ENCODE results near the gene LRRC4.

LRRC4 gene

GRCh38 chr7:128025380-128025779 is 5.9 kb downstream of the LRRC4 start:
- Histone ChIP-seq H3K36me3 (peaks cover 56% of the 10 kb centered on the region), H3K4me3 (ENCODE audit: low read depth in 1 of 2, low read length in 1 of 2) (peak overlapping the region; percentile 81 to 93), H3K4me1 (ENCODE audit: control insufficient read depth in 1 of 2, insufficient read depth in 1 of 2, low read depth in 1 of 2, low read length in 1 of 2) (peaks cover 99 to 100% of the 10 kb centered on the region in 2 experiments), H3K9me3 (no peaks in the 10 kb centered on the region), H3K27me3 (no peaks in the 10 kb centered on the region), H3K27ac (peak overlapping the region; percentile 94)
- TF ChIP-seq CTCF (IDR thresholded peaks at IDR 0.05): no peak

- peak overlapping the region; percentile 3 to 81 for H3K4me3 ChIP-seq (ENCODE audit: low read depth in 1 of 2, low read length in 1 of 2)
- no peaks in the 10 kb centered on the region for H3K27me3 ChIP-seq
- H3K9me3 ChIP-seq: no peaks in the 10 kb centered on the region
- peaks cover 99 to 100% of the 10 kb centered on the region in 2 experiments for H3K4me1 ChIP-seq (ENCODE audit: control insufficient read depth in 1 of 2, insufficient read depth in 1 of 2, low read depth in 1 of 2, low read length in 1 of 2)
- H3K36me3 ChIP-seq: peaks cover 56% of the 10 kb centered on the region
- no peak for TF ChIP-seq CTCF (IDR thresholded peaks at IDR 0.05)
- peak overlapping the region; percentile 94 for H3K27ac ChIP-seq
These were observed 7.1 kb downstream of the LRRC4 start for GRCh38 chr7:128024151-128024550.

GRCh38 chr7:128022631-128023532 is 8.4 kb downstream of the LRRC4 start:
- no peak for TF ChIP-seq CTCF (IDR thresholded peaks at IDR 0.05)
- peak overlapping the region; percentile 94 for H3K27ac ChIP-seq
- no peaks in the 10 kb centered on the region for H3K9me3 ChIP-seq
- peaks cover 54% of the 10 kb centered on the region for H3K36me3 ChIP-seq
- H3K4me3 ChIP-seq (ENCODE audit: low read depth in 1 of 2, low read length in 1 of 2): peak overlapping the region; percentile 15 to 29
- H3K27me3 ChIP-seq: no peaks in the 10 kb centered on the region
- peaks cover 99 to 100% of the 10 kb centered on the region in 2 experiments for H3K4me1 ChIP-seq (ENCODE audit: control insufficient read depth in 1 of 2, insufficient read depth in 1 of 2, low read depth in 1 of 2, low read length in 1 of 2)

GRCh38 chr7:128021366-128021765 is 9.9 kb downstream of the LRRC4 start:
- no peaks in the 10 kb centered on the region for H3K27me3 ChIP-seq
- no peaks in the 10 kb centered on the region for H3K9me3 ChIP-seq
- peaks cover 64% of the 10 kb centered on the region for H3K36me3 ChIP-seq
- H3K27ac ChIP-seq: peak overlapping the region; percentile 40
- no peak overlapping the region for H3K4me3 ChIP-seq (ENCODE audit: low read depth in 1 of 2, low read length in 1 of 2)
- H3K4me1 ChIP-seq (ENCODE audit: control insufficient read depth in 1 of 2, insufficient read depth in 1 of 2, low read depth in 1 of 2, low read length in 1 of 2): peaks cover 99 to 100% of the 10 kb centered on the region in 2 experiments
- no peak for TF ChIP-seq CTCF (IDR thresholded peaks at IDR 0.05)

- Histone ChIP-seq H3K27ac (peak overlapping the region; percentile 73), H3K27me3 (no peaks in the 10 kb centered on the region), H3K36me3 (peaks cover 71% of the 10 kb centered on the region), H3K9me3 (no peaks in the 10 kb centered on the region), H3K4me3 (ENCODE audit: low read depth in 1 of 2, low read length in 1 of 2) (no peak overlapping the region), H3K4me1 (ENCODE audit: control insufficient read depth in 1 of 2, insufficient read depth in 1 of 2, low read depth in 1 of 2, low read length in 1 of 2) (peaks cover 98 to 100% of the 10 kb centered on the region in 2 experiments)
- peak; percentile 41 for TF ChIP-seq CTCF (IDR thresholded peaks at IDR 0.05)
These were observed 11.1 kb downstream of the LRRC4 start for GRCh38 chr7:128020159-128020558.
